GM18505 (cell line): ENCODE data around the gene NME2.
A peak's percentile ranks its signal among the peaks of the same experiment; 100 is the strongest.
"Not testable (repeated sequence)": the region's sequence is repeated elsewhere in the genome, so short reads cannot be mapped to it uniquely, and the experiment has no call there.

Experiments
- ATAC-seq: cut with Tn5 transposase; IDR thresholded peaks from one replicate; pipeline ENCODE4 v1.9.1; 2021; ENCODE audit not compliant: unreplicated experiment
- POLR2A ChIP-seq: IDR thresholded peaks from 4 replicates; pipeline ENCODE4 v1.6.1; 2011; ENCODE audit warnings: borderline replicate concordance; ENCODE audit not compliant: insufficient read depth, insufficient read length; ENCODE audit errors: extremely low read depth

The NME2 gene

DNA sequence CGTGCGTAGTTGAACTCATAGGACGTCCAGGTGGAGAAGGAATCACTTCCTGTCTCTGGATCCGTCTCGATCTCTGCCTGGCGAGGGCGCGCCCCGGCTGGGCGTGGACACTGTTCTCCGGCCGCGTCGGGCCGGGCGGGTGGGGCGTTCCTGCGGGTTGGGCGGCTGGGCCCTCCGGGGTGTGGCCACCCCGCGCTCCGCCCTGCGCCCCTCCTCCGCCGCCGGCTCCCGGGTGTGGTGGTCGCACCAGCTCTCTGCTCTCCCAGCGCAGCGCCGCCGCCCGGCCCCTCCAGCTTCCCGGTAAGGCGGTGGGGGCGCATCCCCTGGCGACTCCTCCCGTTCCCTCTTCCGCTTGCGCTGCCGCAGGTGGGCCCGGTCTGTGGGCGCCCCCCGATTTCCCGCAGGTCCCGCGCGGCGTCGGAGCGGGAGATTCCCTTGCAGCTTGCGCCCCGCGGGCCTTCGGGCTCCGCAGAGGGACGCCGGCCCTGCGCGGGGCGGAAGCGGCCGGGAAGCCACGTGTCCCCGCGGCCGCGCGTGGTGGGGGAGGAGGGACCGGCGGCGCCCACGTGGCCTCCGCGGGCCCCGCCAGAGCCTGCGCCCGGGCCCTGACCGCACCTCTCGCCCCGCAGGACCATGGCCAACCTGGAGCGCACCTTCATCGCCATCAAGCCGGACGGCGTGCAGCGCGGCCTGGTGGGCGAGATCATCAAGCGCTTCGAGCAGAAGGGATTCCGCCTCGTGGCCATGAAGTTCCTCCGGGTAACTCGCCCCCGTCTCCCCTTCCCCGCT lies at the start of gene NME2:
Gene NME2 (plus strand): TSS at position 214 of the 789 bp plus-strand sequence. CDS start 420 bp downstream, at position 634.
- peak; percentile 80 for TF ChIP-seq POLR2A
- peak; percentile 91 for ATAC-seq

DNA sequence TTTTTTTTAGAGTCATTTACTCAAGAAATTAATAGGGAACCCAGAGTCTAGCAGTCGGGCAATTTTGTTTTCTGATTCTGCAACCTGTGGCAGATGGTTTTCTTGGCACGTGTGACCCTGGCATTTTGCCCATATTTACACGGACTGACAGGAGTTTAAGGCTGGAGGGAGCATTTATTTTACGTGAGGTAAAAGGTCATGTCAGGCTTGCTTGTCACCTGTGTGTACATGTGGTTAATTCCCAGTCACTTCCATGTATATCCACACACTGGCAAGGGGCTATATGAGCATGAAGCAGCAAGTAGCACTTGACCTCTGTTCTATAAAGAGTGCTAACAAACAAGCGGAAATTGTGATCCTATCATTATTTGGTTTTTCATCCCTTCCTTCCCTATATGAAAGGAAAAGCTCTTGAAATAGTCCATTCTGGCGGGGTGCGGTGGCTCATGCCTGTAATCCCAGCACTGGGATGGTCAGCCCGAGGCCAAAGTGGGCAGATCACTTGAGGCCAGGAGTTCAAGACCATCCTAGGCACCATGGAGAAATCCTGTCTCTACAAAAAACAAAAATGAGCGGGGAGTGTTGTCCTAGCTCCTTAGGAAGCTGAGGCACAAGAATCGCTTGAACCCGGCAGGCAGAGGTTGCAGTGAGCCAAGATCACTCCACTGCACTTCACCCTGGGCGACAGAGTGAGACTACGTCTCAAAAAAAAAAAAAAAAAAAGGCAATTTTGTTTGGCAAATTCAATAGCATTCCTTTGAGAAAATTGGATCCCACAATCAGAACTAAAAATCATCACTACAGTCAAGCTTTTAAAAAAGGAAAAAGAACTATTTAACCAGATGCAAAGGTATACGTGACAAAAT lies 47.6 kb upstream of the NME2 start:
- TF ChIP-seq POLR2A, result no peak
- no peak for ATAC-seq

DNA sequence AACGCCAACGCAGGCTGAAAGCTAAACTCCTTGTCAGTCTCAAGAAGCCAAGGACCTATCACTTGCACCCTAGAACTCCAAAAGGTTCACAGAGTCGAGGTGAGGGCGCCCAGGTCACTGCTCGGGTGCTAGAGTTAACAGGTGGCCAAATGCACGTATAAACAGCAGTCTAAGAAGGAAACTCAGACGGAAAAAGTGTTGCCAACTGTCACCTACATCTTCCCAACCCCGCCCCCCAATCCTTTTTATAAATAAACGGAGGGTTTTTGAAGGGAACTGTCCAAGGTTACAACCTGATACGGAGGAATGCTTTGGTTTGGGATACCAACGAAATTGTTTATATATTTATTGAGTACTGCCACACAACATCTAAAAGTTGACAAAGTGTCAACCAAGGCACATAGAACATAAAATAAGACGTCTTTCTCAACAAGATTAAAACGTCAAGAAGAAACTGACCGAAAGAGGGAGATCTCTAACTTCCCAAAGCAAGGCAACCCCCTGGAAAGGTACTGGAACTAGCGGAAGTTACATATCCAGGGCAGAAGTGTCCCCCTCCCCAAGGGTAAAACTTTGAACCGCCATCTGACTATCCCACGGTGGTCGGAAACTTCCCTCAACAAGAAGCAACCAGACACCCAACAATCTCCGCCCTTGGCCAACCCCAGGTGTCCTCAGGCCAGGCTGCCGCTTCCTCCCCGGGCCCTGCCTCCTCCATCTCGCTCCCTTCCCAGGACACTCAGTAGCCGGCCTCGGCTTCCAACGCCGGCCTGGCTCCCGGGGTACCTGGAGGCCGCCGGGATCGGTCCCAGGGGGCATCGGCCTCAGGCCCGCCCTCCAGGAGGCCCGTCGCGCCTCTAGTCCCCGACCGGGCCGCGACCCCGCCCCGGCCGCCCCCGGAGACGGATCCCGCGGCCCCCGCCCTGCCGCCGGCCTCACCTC lies 46.5 kb upstream of the NME2 start:
- TF ChIP-seq POLR2A, result no peak
- ATAC-seq, result peak; percentile 28

DNA sequence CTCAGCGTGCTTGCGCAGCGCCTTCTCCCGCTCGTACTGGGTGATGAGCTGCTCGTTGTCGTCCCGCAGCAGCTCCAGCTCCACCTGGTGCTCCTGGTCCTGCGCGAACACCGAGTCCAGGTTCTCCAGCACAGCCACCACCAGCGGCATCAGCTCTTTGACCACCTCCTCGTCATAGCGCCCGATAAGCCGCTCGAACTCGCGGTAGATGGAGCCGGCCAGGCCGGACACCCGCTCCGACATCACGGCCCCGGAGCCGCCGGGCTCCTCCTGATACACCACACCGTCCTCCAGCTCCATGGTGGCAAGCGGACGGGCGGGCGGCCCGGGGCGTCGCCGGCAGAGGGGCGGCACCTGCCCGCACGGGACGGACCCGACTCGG lies 45.9 kb upstream of the NME2 start:
- ATAC-seq, result peak; percentile 26
- no peak for TF ChIP-seq POLR2A

DNA sequence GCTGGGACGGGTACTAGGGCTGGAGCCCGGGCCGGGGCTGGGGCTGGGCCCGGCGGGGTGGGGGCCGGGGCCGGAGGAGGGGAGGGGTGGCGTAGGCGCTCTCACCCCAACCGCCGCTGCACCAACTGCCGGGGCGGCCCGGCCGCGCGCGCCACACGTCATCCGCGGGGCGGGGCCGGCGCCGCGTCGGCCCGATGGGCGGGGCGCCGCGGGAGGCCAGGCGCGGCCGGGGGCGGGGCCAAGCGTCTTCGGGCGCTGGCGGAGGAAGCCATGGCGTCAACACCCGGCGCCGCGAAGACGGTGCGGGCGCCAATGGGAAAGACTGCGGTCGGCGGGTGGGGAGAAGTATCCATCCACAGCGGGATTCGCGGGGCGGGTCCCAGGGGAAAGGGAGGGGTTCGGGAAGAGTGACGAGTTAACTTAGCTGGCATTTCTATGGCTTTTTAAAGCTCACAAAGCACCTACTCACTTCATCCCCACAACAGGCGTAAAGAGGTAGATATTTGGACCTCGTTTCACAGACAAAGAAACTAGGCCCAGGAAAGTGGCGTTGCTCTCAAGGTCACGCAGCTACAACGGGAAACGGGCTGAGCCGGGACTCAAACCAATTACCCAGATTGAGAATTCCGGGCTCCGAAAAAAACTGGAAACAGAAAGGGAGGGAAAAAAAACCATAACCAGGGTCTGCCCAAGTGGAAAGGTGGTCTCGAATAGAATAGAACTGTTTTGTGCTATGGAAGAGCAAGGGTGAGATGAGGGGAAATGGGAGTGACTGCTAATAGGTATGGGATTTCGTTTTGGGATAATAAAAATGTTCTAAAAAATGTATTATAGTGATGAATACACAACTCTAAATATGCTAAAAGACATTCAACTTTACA lies 45.2 kb upstream of the NME2 start, which contains the start of gene SPAG9:
Gene SPAG9 (minus strand): TSS at position 130 of the 881 bp plus-strand sequence. CDS start 212 bp downstream, outside the sequence.
- TF ChIP-seq POLR2A, result peak; percentile 85
- peak; percentile 71 for ATAC-seq

DNA sequence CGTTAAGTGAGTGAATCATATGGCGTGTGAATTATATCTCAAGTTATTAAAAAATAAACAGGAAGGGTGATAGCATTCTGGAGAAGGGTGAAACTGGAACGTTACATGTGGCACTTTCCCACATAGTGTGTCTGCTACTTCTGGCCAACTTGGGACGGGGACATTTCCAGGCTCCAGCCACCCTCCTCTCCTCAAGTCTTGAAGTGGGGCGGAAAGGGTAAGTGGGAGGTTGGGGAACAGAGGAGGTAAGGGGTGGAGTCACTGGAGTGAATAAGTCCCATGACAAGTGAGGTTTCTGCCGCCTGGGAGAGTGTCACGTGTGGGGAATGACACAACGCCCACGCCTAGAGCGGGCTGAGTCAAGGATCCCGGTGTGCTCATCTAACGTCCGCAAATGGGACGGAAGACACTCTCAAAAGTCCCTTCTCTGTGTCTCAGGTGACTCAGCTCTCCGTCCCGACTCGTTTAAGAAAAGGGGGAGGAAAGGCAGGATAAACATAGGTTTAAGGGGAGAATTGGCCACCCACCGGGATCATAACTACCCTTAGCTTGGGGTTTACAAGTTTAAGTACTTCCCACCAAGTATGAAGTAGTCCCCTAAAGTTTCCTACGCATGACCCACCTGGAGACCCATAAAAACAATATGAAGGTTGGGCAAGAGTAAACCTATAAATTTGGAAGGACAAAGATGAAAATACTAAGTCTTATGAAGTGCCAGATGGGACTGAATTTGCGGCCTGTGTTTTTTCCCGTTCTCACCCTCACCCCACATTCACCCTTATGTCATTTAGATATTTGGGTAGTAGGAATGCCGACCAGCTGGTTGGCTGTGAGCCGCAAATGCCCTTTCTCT lies 44.4 kb upstream of the NME2 start:
- ATAC-seq, result peak; percentile 26
- peak; percentile 76 for TF ChIP-seq POLR2A

DNA sequence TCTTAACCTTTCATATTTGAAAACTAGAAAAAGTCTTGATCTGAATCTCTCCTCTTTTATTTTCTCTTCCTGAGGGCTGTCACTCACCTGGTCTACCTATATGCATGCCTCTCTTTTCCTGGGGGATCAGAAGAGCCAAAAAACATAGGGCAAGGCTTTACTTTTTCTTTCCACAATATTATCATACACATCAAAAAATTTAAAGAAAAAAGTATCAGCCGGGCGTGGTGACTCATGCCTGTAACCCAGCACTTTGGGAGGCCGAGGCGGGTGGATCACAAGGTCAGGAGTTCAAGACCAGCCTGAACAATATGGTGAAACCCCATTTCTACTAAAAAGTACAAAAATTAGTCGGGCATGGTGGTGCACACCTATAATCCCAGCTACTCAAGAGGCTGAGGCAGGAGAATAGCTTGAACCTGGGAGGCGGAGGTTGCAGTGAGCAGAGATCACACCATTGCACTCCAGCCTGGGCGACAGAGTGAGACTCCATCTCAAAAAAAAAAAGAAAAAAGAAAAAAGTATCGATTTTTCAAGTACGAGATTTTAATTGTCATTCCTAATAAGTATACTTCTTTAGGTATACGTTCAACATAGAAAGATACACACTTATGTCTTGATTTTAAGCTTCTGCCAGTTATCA lies 43.6 kb upstream of the NME2 start:
- not testable (repeated sequence) for ATAC-seq

DNA sequence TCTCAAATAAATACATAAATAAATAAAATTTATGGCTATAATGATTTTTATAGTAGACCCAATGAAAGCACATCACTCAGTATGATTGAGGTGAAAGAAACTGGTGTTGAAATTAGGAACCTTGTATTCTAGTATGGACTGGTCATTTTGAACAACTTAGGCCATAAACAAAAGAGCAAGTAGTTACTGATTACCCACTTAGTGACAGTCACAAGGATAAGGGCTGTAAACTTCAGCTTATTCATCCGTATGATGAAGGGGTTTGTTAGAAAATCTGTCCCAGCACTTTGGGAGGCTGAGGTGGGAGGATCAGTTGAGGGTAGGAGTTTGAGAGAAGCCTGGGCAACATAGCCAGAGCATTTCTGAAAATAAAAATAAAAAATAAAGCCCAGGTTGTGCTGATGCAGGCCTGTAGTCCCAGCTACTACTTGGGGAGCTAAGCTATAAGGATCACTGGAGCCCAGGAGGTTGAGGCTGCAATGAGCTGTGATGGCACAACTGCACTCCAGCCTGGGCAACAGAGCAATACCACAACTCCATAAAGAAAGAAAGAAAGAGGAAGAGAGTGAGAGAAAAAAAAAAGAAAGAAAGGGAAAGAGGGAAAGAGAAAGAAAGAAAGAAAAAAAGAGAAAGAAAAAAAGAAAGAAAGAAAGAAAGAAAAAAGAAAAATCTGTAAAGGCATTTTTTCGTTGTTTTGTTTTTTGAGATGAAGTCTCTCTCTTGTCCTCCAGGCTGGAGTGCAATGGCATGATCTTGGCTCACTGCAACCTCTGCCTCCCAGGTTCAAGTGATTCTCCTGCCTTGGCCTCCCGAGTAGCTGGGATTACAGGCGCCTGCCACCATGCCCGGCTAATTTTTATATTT lies 41.3 kb upstream of the NME2 start:
- ATAC-seq, result no peak
- TF ChIP-seq POLR2A, result no peak

DNA sequence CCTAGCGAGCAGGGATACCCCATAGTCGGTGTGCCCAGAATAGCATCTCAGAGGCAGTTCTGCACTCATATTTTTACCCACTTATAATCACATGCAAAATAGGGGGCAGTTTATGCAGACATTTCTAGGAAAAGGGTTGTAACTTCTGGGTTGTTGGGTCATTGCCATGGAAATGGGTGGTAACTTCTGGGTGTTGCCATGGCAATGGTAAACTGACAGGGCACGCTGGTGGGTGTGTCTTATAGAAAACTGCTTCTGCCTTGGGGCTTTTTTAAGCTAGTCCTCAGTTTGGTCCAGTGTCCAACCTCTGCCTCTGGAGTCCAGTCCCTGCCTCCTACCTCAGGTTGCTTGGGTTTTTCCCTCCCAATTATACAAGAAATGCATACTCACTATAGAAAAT lies 38.1 kb upstream of the NME2 start:
- ATAC-seq, result no peak

DNA sequence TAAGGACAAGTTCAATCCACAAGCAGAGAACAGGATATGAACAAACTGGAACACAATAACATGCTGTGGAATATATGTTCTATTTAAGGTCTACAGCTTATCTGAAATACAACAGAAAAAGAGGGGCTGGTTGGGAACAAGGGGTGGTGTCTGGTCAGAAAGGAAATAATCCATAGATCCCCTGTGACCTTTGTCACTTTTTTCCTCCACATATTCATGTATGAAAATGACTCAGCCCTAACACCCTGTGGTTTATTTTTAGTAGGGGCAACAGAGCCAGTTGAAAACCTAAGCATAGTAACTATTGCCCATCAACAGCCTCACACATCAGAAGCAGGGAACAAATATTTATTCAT lies 33.3 kb upstream of the NME2 start:
- no peak for TF ChIP-seq POLR2A
- peak; percentile 65 for ATAC-seq

More for the DNA sequence above, 38.1 kb upstream of the NME2 start:
- no peak for TF ChIP-seq POLR2A
